ENCODE data around the gene PTGDR. TPM values are rescaled to one million over a fixed set of nuclear protein-coding genes. Genes with fewer than 3 reads are reported as not detected.

Gene PTGDR
- total and polyA plus RNA-seq, 11 donors: 0.33 to 2.5 (median 0.88) TPM

DNA sequence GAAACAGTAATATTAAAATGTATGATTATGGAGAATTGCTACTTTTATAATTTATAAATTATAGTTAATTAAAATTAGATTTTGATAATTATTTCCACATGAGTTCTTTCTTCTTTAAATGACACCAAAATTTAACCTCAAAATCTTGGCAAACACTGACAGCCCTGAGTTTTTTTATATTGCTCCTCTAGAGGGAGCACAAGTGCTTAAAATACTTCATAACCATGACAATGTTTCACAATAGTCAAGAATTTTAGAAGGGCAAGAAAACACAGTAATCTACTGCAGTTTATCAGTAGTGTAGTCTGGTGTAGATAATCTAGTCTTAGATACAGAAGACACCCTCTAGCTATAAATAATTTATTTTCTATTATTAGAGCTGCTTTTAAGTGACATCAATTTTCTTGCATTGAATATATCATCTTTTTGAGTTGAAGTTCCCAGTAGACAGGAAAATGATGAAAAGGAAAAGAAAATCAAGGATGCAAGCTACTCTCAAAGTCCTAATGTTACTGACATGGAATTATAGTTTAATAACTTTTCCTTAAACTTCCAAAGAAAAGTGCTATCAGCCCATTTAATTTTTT, 32.3 kb downstream of the PTGDR start:
- H3K4me1 ChIP-seq: peaks cover 0 to 9% (median 0%) of the 10 kb centered on the region in 12 donors
- no peaks in the 10 kb centered on the region for H3K27me3 ChIP-seq
- DNase-seq (no peak), ATAC-seq (peak; percentile 37 to 64 (median 52))
- TF ChIP-seq, protein P1, sequence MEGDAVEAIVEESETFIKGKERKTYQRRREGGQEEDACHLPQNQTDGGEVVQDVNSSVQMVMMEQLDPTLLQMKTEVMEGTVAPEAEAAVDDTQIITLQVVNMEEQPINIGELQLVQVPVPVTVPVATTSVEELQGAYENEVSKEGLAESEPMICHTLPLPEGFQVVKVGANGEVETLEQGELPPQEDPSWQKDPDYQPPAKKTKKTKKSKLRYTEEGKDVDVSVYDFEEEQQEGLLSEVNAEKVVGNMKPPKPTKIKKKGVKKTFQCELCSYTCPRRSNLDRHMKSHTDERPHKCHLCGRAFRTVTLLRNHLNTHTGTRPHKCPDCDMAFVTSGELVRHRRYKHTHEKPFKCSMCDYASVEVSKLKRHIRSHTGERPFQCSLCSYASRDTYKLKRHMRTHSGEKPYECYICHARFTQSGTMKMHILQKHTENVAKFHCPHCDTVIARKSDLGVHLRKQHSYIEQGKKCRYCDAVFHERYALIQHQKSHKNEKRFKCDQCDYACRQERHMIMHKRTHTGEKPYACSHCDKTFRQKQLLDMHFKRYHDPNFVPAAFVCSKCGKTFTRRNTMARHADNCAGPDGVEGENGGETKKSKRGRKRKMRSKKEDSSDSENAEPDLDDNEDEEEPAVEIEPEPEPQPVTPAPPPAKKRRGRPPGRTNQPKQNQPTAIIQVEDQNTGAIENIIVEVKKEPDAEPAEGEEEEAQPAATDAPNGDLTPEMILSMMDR (IDR thresholded peaks at IDR 0.05): peak; percentile 55 to 82 (median 70)
- TF ChIP-seq POLR2A (IDR thresholded peaks at IDR 0.05): no peak
- H3K9me3 ChIP-seq: no peaks in the 10 kb centered on the region
- intact Hi-C loops (cut with DNase I): loop anchor here (1.0 to 5.0 kb wide), 3 partner anchors 173 to 174 kb away; no protein-coding TSS in a partner anchor
- no peaks in the 10 kb centered on the region for H3K36me3 ChIP-seq
- no peak overlapping the region for H3K4me3 ChIP-seq
- no peak overlapping the region for H3K27ac ChIP-seq

DNA sequence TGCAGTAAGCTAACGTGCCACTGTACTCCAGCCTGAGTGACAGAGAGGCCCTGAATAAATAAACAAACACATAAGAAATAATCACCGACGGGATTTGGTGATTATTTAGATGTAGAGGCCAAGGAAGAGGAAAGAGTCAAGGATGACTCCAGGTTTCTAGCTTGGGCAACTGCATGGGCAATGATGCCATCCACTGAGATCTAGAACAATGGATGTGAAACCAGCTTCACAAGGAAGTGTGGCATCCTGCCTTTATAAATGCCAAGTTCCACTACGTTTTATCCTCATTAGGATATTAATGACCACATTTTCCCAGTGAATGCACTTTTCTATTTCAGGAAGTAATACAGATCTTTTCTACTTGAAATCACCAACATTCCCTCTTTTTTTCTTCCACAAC, 35.7 kb downstream of the PTGDR start:
- no peaks in the 10 kb centered on the region for H3K9me3 ChIP-seq

DNA sequence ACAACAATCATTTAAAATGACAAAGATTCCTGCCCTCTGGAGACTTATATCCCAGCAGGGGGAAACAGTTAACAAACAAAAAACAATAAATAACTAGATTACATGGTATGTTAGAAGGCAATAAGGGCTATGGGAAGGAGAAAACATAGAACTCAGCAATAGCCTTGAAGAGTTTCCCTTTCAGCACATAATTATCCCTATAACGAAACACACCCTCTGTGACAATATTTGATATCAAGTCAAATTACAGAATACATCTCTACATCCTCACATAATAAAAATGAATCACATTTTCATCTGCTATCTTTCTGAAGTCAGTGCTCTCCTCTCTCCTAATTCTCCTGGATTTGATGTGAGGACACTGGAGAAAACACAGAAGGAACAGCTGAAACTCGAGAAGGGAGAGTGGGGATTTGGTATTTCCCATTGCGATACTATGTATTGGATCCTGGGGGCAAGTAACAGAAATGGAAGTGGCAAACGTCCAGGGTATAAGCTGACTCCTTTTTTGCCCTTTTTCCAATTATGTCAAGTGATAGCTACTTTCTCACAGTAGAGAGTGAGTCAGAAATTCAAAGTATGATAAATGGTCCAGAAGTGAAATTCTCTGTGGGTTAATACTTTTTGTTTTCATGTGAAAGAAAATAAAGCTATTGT, 36.9 kb downstream of the PTGDR start:
- H3K4me3 ChIP-seq: no peak overlapping the region
- H3K36me3 ChIP-seq: no peaks in the 10 kb centered on the region
- no peaks in the 10 kb centered on the region for H3K9me3 ChIP-seq
- H3K4me1 ChIP-seq: peaks cover 0 to 27% (median 0%) of the 10 kb centered on the region in 12 donors
- H3K27me3 ChIP-seq: peaks cover 0 to 4% (median 0%) of the 10 kb centered on the region in 9 donors
- no peak for ATAC-seq
- no peak for TF ChIP-seq POLR2A (IDR thresholded peaks at IDR 0.05)
- TF ChIP-seq, protein P1 (IDR thresholded peaks at IDR 0.05): no peak
- intact Hi-C loops (cut with DNase I): loop anchor here in 8 of 10 donors (5.0 kb wide), 1 partner anchor 168 kb away; no protein-coding TSS in a partner anchor
- WGBS, 4 donors: 75 to 78% (median 77%) methylated on average over 4 of the region's 4 CpGs
- no peak overlapping the region for H3K27ac ChIP-seq
- DNase-seq: no peak

More for the DNA sequence above, 35.7 kb downstream of the PTGDR start:
- intact Hi-C loops (cut with DNase I): loop anchor here in 8 of 10 donors (5.0 kb wide), 1 partner anchor 169 kb away; no protein-coding TSS in a partner anchor
- 70 to 76% (median 74%) methylated on average over 4 of the region's 4 CpGs for WGBS, 4 donors
- ATAC-seq (no peak), DNase-seq (no peak)
- Histone ChIP-seq H3K27me3 (no peaks in the 10 kb centered on the region), H3K4me1 (peaks cover 0 to 18% (median 0%) of the 10 kb centered on the region in 12 donors), H3K4me3 (no peak overlapping the region), H3K36me3 (no peaks in the 10 kb centered on the region), H3K27ac (no peak overlapping the region)
- TF ChIP-seq POLR2A (IDR thresholded peaks at IDR 0.05): no peak
- TF ChIP-seq, protein P1 (IDR thresholded peaks at IDR 0.05): no peak

DNA sequence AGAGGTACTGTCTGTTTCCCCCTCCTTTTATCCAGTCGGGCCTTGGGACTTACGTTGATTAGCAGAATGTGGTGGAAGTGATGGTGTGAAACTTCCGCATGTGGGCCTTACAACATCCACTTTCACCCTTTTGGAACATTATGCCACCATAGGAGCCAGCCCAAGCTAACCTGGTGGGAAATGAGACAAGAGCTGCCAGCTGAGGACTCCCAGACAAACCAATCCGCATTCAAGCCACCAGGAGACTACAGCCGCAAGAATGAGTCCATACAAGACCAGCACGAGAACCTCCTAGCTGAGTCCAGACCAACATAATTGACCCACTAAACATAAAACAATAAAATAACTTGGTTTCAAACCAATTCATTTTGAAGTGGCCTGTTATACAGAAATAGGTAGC, 37.5 kb downstream of the PTGDR start:
- H3K36me3 ChIP-seq: no peaks in the 10 kb centered on the region
- WGBS, 4 donors: 90 to 94% (median 93%) methylated on average over 6 of the region's 6 CpGs

More for the DNA sequence above, 37.5 kb downstream of the PTGDR start:
- Histone ChIP-seq H3K4me3 (no peak overlapping the region), H3K4me1 (peaks cover 0 to 28% (median 0%) of the 10 kb centered on the region in 12 donors), H3K27ac (no peak overlapping the region), H3K9me3 (no peaks in the 10 kb centered on the region), H3K27me3 (peaks cover 0 to 8% (median 0%) of the 10 kb centered on the region in 9 donors)
- DNase-seq (no peak), ATAC-seq (no peak)
- TF ChIP-seq, protein P1 (IDR thresholded peaks at IDR 0.05): no peak
- TF ChIP-seq POLR2A (IDR thresholded peaks at IDR 0.05): no peak
- intact Hi-C loops (cut with DNase I): no loop called here

Measured in heart left ventricle (tissue), 16 donors.